GM19372 (cell line): ENCODE measurements around the gene GAS6.
A peak's percentile ranks its signal among the peaks of the same experiment; 100 is the strongest.
"Not testable (repeated sequence)": the region's sequence is repeated elsewhere in the genome, so short reads cannot be mapped to it uniquely, and the experiment has no call there.

Source experiments
- ATAC-seq: cut with Tn5 transposase; IDR thresholded peaks from one replicate; pipeline ENCODE4 v1.9.1; 2021; ENCODE audit warnings: mild to moderate bottlenecking, low read depth, moderate library complexity; ENCODE audit not compliant: unreplicated experiment

GAS6 gene

GRCh38 chr13:113826446-113826845 lies 37.4 kb downstream of the GAS6 start:
- ATAC-seq: not testable (repeated sequence)

GRCh38 chr13:113825841-113826240 lies 38.0 kb downstream of the GAS6 start:
- ATAC-seq: no peak

- no peak for ATAC-seq
These were observed 40.1 kb downstream of the GAS6 start for GRCh38 chr13:113823771-113824170.

- no peak for ATAC-seq
These were observed 40.7 kb downstream of the GAS6 start for GRCh38 chr13:113822956-113823744.

- no peak for ATAC-seq
These were observed 41.6 kb downstream of the GAS6 start for GRCh38 chr13:113822266-113822665.

GRCh38 chr13:113821847-113822246 lies 42.0 kb downstream of the GAS6 start:
- no peak for ATAC-seq

GRCh38 chr13:113820813-113821651 lies 42.8 kb downstream of the GAS6 start:
- no peak for ATAC-seq

- ATAC-seq: no peak
These were observed 43.9 kb downstream of the GAS6 start for GRCh38 chr13:113819731-113820715.

- ATAC-seq: no peak
These were observed 44.5 kb downstream of the GAS6 start for GRCh38 chr13:113819341-113819730.

- no peak for ATAC-seq
These were observed 45.1 kb downstream of the GAS6 start for GRCh38 chr13:113818700-113819295.

- no peak for ATAC-seq
These were observed 45.8 kb downstream of the GAS6 start for GRCh38 chr13:113817860-113818691.

GRCh38 chr13:113816946-113817859 lies 46.7 kb downstream of the GAS6 start:
- ATAC-seq: peak; percentile 46

- no peak for ATAC-seq
These were observed 47.5 kb downstream of the GAS6 start for GRCh38 chr13:113816254-113816929.

- ATAC-seq: peak; percentile 59
These were observed 48.5 kb downstream of the GAS6 start for GRCh38 chr13:113815151-113816058.

- no peak for ATAC-seq
These were observed 49.4 kb downstream of the GAS6 start for GRCh38 chr13:113814435-113814821.

GRCh38 chr13:113813749-113814434 lies 50.0 kb downstream of the GAS6 start:
- no peak for ATAC-seq
